Naive thymus-derived CD4-positive, alpha-beta T cell (primary cell): Measurements from ENCODE around the gene LMBR1L. TPM values are rescaled to one million over a fixed set of nuclear protein-coding genes. Genes with fewer than 3 reads are reported as not detected.
A peak's percentile ranks its signal among the peaks of the same experiment; 100 is the strongest.

Source experiments
- ATAC-seq: fragments of 150-1000 bp; cut with Tn5 transposase; 2 replicates; pipeline ENCODE4 v1.10.0; 2021; ENCODE audit warnings: mild to moderate bottlenecking, moderate library complexity
- CTCF ChIA-PET: fragments of 350-600 bp; sonication (Branson Sonifier 250); formaldehyde crosslinking; loops from one replicate; lab custom pipeline; 2021; ENCODE audit warnings: antibody characterized with exemption; lab: Charles Lee
- POLR2A ChIA-PET: fragments of 350-600 bp; sonication (Branson Sonifier 250); formaldehyde crosslinking; loops from one replicate; lab custom pipeline; 2021; ENCODE audit warnings: antibody characterized with exemption, inconsistent platforms; lab: Charles Lee
- DNase-seq, 9 donors: peaks; one replicate each; pipeline versions ENCODE4 v3.0.0 to v3.0.0-alpha.2; 2020 to 2022; ENCODE audit warnings: mixed read lengths in 1 of 9
- H3K27ac ChIP-seq: one replicate; pipeline ENCODE4 v1.7.0; 2013; ENCODE audit warnings: mild to moderate bottlenecking, low read depth, low read length, moderate library complexity
- H3K27me3 ChIP-seq, 2 donors: one replicate each; pipeline ENCODE4 v1.7.0; 2013; ENCODE audit warnings: low read length in 2 of 2, mild to moderate bottlenecking in 2 of 2, moderate library complexity in 2 of 2; ENCODE audit not compliant: control insufficient read depth in 2 of 2, insufficient read depth in 2 of 2
- H3K36me3 ChIP-seq, 3 experiments: 1 replicate in 2 of 3; 2 replicates in 1 of 3; pipeline ENCODE4 v1.7.0; 2013; ENCODE audit warnings: low read length in 3 of 3, mild to moderate bottlenecking in 3 of 3, moderate library complexity in 1 of 3; ENCODE audit not compliant: insufficient read depth in 3 of 3, control insufficient read depth in 2 of 3
- H3K4me1 ChIP-seq, 2 donors: one replicate each; pipeline ENCODE4 v1.7.0; 2013; ENCODE audit warnings: low read length in 2 of 2, mild to moderate bottlenecking in 2 of 2, moderate library complexity in 1 of 2; ENCODE audit not compliant: control insufficient read depth in 2 of 2, insufficient read depth in 2 of 2
- H3K4me3 ChIP-seq: 2 replicates; pipeline ENCODE4 v1.7.0; 2013; ENCODE audit warnings: mild to moderate bottlenecking, low read length
- H3K9me3 ChIP-seq, 3 experiments: 1 replicate in 2 of 3; 2 replicates in 1 of 3; pipeline ENCODE4 v1.7.0; 2013; ENCODE audit warnings: low read length in 3 of 3; ENCODE audit not compliant: control insufficient read depth in 2 of 3
- H3K27ac Mint-ChIP-seq, 9 donors: one replicate each; pipeline ENCODE4 v1.8.0; 2020 to 2022; ENCODE audit warnings: mixed read lengths in 9 of 9, mild to moderate bottlenecking in 8 of 9, moderate library complexity in 5 of 9, inconsistent platforms in 2 of 9
- H3K27me3 Mint-ChIP-seq, 5 donors: one replicate each; pipeline ENCODE4 v1.8.0; 2021 to 2022; ENCODE audit warnings: mixed read lengths in 5 of 5, mild to moderate bottlenecking in 1 of 5
- H3K36me3 Mint-ChIP-seq, 5 donors: one replicate each; pipeline ENCODE4 v1.8.0; 2020 to 2022; ENCODE audit warnings: mixed read lengths in 5 of 5, mild to moderate bottlenecking in 3 of 5, inconsistent platforms in 1 of 5
- H3K4me1 Mint-ChIP-seq, 7 donors: one replicate each; pipeline ENCODE4 v1.8.0; 2020 to 2022; ENCODE audit warnings: mixed read lengths in 7 of 7, mild to moderate bottlenecking in 3 of 7, inconsistent platforms in 1 of 7
- H3K4me3 Mint-ChIP-seq, 10 donors: one replicate each; pipeline ENCODE4 v1.8.0; 2020 to 2022; ENCODE audit warnings: mild to moderate bottlenecking in 10 of 10, mixed read lengths in 10 of 10, moderate library complexity in 6 of 10, inconsistent platforms in 2 of 10
- H3K9me3 Mint-ChIP-seq, 11 donors: one replicate each; pipeline ENCODE4 v1.8.0; 2020 to 2022; ENCODE audit warnings: mixed read lengths in 11 of 11, mild to moderate bottlenecking in 4 of 11, inconsistent platforms in 1 of 11, moderate library complexity in 1 of 11
- intact Hi-C, 2 donors: fragments of 100-400 bp; cut with micrococcal nuclease; formaldehyde crosslinking; loops; one replicate each; pipeline ENCODE4 v1.15.1; 2023
- polyA plus RNA-seq, 2 donors: library from polyadenylated mRNA; unstranded; fragments of 300-500 nt; fragmentation: Illumina TruSeq; gene quantifications; one replicate each; pipeline ENCODE4 v1.2.3, GENCODE V29; 2021
- total RNA-seq, 6 experiments: library from RNA in 5 of 6; stranded (reverse) in 5 of 6; gene quantifications; 1 replicate in 5 of 6; 2 replicates in 1 of 6; pipeline ENCODE4 v1.2.3 and lab custom pipeline; 2021 to 2026

LMBR1L gene
- total and polyA plus RNA-seq, 7 experiments from 2014 or later, result 40.7 to 328 (median 251) TPM

GRCh38 chr12:49061157-49061650 lies 49.4 kb downstream of the LMBR1L start:
- peaks cover 0 to 6% (median 0%) of the 10 kb centered on the region in 11 donors for H3K9me3 Mint-ChIP-seq
- no peaks in the 10 kb centered on the region for H3K27me3 Mint-ChIP-seq
- intact Hi-C loops, result loop anchor here (2.0 to 10.0 kb wide), 5 partner anchors 70 to 681 kb away; partner anchors contain the start of genes TMBIM6 (in 1 of the 2), TUBA1A (in 1 of the 2), TUBA1B (in 1 of the 2) and TUBA1C (in 1 of the 2)
- H3K4me1 ChIP-seq, result peaks cover 31 to 33% of the 10 kb centered on the region in 2 donors
- peak overlapping the region; percentile 91 to 98 (median 95) for H3K4me3 Mint-ChIP-seq
- ChIA-PET CTCF (no interaction called here), POLR2A (interaction anchor here (0.6 to 3.3 kb wide), 4 partner anchors 8 to 134 kb away, joined by 3 to 12 read pairs (median 4); partner anchors contain the start of genes RHEBL1 and TUBA1B)
- H3K36me3 ChIP-seq, result peaks cover 0 to 7% (median 0%) of the 10 kb centered on the region in 3 experiments
- no peaks in the 10 kb centered on the region for H3K9me3 ChIP-seq
- DNase-seq, result no peak
- peak overlapping the region; percentile 87 for H3K4me3 ChIP-seq
- peaks cover 37 to 48% (median 44%) of the 10 kb centered on the region in 7 donors for H3K4me1 Mint-ChIP-seq
- H3K27ac ChIP-seq, result peak overlapping the region; percentile 87
- ATAC-seq, result no peak
- H3K27me3 ChIP-seq, result no peaks in the 10 kb centered on the region
- peak overlapping the region; percentile 90 to 99 (median 97) for H3K27ac Mint-ChIP-seq
- peaks cover 0 to 2% (median 0%) of the 10 kb centered on the region in 5 donors for H3K36me3 Mint-ChIP-seq

- peaks cover 0 to 6% (median 0%) of the 10 kb centered on the region in 11 donors for H3K9me3 Mint-ChIP-seq
- peak within 1 kb of the TSS; percentile 91 to 98 (median 95) for H3K4me3 Mint-ChIP-seq
- peaks cover 0 to 7% (median 0%) of the 10 kb centered on the region in 3 experiments for H3K36me3 ChIP-seq
- intact Hi-C loops, result loop anchor here (1.0 to 10.0 kb wide), 11 partner anchors 9 to 682 kb away; partner anchors contain the start of genes PRKAG1 (in 2 of the 2), RHEBL1 (in 2 of the 2), TUBA1A (in 2 of the 2) and LMBR1L (in 1 of the 2)
- H3K4me1 ChIP-seq, result peaks cover 38 to 40% of the 10 kb centered on the region in 2 donors
- H3K4me3 ChIP-seq, result peak within 1 kb of the TSS; percentile 87
- H3K9me3 ChIP-seq, result no peaks in the 10 kb centered on the region
- no peaks in the 10 kb centered on the region for H3K27me3 Mint-ChIP-seq
- H3K4me1 Mint-ChIP-seq, result peaks cover 44 to 55% (median 51%) of the 10 kb centered on the region in 7 donors
- ChIA-PET CTCF (interaction anchor here (0.9 kb wide), 1 partner anchor 10 kb away, joined by 3 read pairs; the partner anchor contains the start of gene RHEBL1), POLR2A (interaction anchor here (0.6 to 3.3 kb wide), 6 partner anchors 9 to 134 kb away, joined by 3 to 12 read pairs (median 4); partner anchors contain the start of genes RHEBL1 and TUBA1B)
- no peaks in the 10 kb centered on the region for H3K27me3 ChIP-seq
- peaks cover 0 to 4% (median 0%) of the 10 kb centered on the region in 5 donors for H3K36me3 Mint-ChIP-seq
- ATAC-seq (peak; percentile 86), DNase-seq (peak; percentile 80 to 94 (median 91))
- peak within 1 kb of the TSS; percentile 87 for H3K27ac ChIP-seq
- peak within 1 kb of the TSS; percentile 90 to 99 (median 97) for H3K27ac Mint-ChIP-seq
Measured at GRCh38 chr12:49060237-49061156, 50.1 kb downstream of the LMBR1L start, which contains the start of gene KMT2D. KMT2D (minus strand) TSS chr12:49060794; CDS start chr12:49055324, 5,470 bp downstream.

GRCh38 chr12:49059299-49060171 lies 51.1 kb downstream of the LMBR1L start:
- peaks cover 47 to 49% of the 10 kb centered on the region in 2 donors for H3K4me1 ChIP-seq
- no peak for ATAC-seq
- peak overlapping the region; percentile 87 for H3K4me3 ChIP-seq
- H3K36me3 ChIP-seq, result peaks cover 0 to 13% (median 5%) of the 10 kb centered on the region in 3 experiments
- intact Hi-C loops, result loop anchor here (1.0 to 10.0 kb wide), 12 partner anchors 10 to 683 kb away; partner anchors contain the start of genes PRKAG1 (in 2 of the 2), RHEBL1 (in 2 of the 2), TUBA1A (in 2 of the 2) and DDX23 (in 1 of the 2)
- peak in 3 of 9 donors; percentile 22 to 41 (median 23) for DNase-seq
- H3K36me3 Mint-ChIP-seq, result peaks cover 0 to 10% (median 0%) of the 10 kb centered on the region in 5 donors
- H3K27ac ChIP-seq, result peak overlapping the region; percentile 87
- no peaks in the 10 kb centered on the region for H3K27me3 ChIP-seq
- no peaks in the 10 kb centered on the region for H3K9me3 ChIP-seq
- no peaks in the 10 kb centered on the region for H3K27me3 Mint-ChIP-seq
- peaks cover 0 to 9% (median 0%) of the 10 kb centered on the region in 11 donors for H3K9me3 Mint-ChIP-seq
- peaks cover 53 to 65% (median 60%) of the 10 kb centered on the region in 7 donors for H3K4me1 Mint-ChIP-seq
- peak overlapping the region; percentile 79 to 98 (median 92) for H3K4me3 Mint-ChIP-seq
- H3K27ac Mint-ChIP-seq, result peak overlapping the region; percentile 62 to 96 (median 88)
- ChIA-PET POLR2A (interaction anchor here (0.7 to 3.3 kb wide), 7 partner anchors 10 to 71 kb away, joined by 4 to 12 read pairs (median 4); partner anchors contain the start of genes RHEBL1 and TUBA1B), CTCF (interaction anchor here (0.7 to 0.9 kb wide), 3 partner anchors 11 to 81 kb away, joined by 3 to 4 read pairs (median 3); partner anchors contain the start of gene RHEBL1)

GRCh38 chr12:49059045-49059298 lies 51.7 kb downstream of the LMBR1L start:
- DNase-seq (no peak), ATAC-seq (no peak)
- H3K27me3 Mint-ChIP-seq, result no peaks in the 10 kb centered on the region
- H3K4me3 Mint-ChIP-seq, result peak overlapping the region; percentile 79 to 98 (median 92)
- Histone ChIP-seq H3K27me3 (no peaks in the 10 kb centered on the region), H3K4me1 (peaks cover 47 to 49% of the 10 kb centered on the region in 2 donors), H3K4me3 (peak overlapping the region; percentile 87), H3K36me3 (peaks cover 0 to 19% (median 7%) of the 10 kb centered on the region in 3 experiments), H3K9me3 (no peaks in the 10 kb centered on the region), H3K27ac (peak overlapping the region; percentile 87)
- peak overlapping the region; percentile 62 to 96 (median 88) for H3K27ac Mint-ChIP-seq
- intact Hi-C loops, result loop anchor here in 1 of 2 donors (5.0 kb wide), 1 partner anchor 207 kb away; the partner anchor contains the start of gene DDX23
- H3K9me3 Mint-ChIP-seq, result peaks cover 0 to 9% (median 0%) of the 10 kb centered on the region in 11 donors
- POLR2A ChIA-PET, result interaction anchor here (1.4 to 3.3 kb wide), 4 partner anchors 11 to 72 kb away, joined by 4 to 12 read pairs (median 9); partner anchors contain the start of genes RHEBL1 and TUBA1B
- H3K36me3 Mint-ChIP-seq, result peaks cover 0 to 9% (median 0%) of the 10 kb centered on the region in 5 donors
- CTCF ChIA-PET, result interaction anchor here (0.7 to 0.9 kb wide), 3 partner anchors 30 to 80 kb away, joined by 3 to 4 read pairs (median 3); no protein-coding TSS in a partner anchor
- peaks cover 53 to 65% (median 61%) of the 10 kb centered on the region in 7 donors for H3K4me1 Mint-ChIP-seq

- Histone ChIP-seq H3K4me1 (peaks cover 47 to 49% of the 10 kb centered on the region in 2 donors), H3K27me3 (no peaks in the 10 kb centered on the region), H3K27ac (peak overlapping the region; percentile 87), H3K4me3 (peak overlapping the region; percentile 87), H3K9me3 (no peaks in the 10 kb centered on the region), H3K36me3 (peaks cover 0 to 23% (median 11%) of the 10 kb centered on the region in 3 experiments)
- DNase-seq (no peak), ATAC-seq (no peak)
- intact Hi-C loops, result loop anchor here in 1 of 2 donors (5.0 kb wide), 1 partner anchor 206 kb away; the partner anchor contains the start of gene DDX23
- H3K36me3 Mint-ChIP-seq, result peaks cover 0 to 10% (median 0%) of the 10 kb centered on the region in 5 donors
- peak overlapping the region; percentile 79 to 98 (median 92) for H3K4me3 Mint-ChIP-seq
- peaks cover 52 to 67% (median 59%) of the 10 kb centered on the region in 7 donors for H3K4me1 Mint-ChIP-seq
- CTCF ChIA-PET, result interaction anchor here (0.8 to 0.9 kb wide), 2 partner anchors 31 to 37 kb away, joined by 3 to 4 read pairs; no protein-coding TSS in a partner anchor
- POLR2A ChIA-PET, result interaction anchor here (0.5 to 3.3 kb wide), 7 partner anchors 10 to 222 kb away, joined by 3 to 12 read pairs (median 4); partner anchors contain the start of genes RHEBL1 and TUBA1B
- peaks cover 0 to 9% (median 0%) of the 10 kb centered on the region in 11 donors for H3K9me3 Mint-ChIP-seq
- no peaks in the 10 kb centered on the region for H3K27me3 Mint-ChIP-seq
- H3K27ac Mint-ChIP-seq, result peak overlapping the region; percentile 62 to 96 (median 88)
Measured at GRCh38 chr12:49058366-49059044, 52.1 kb downstream of the LMBR1L start.
